ENCODE results near the gene C1GALT1C1L.
"Not testable (repeated sequence)": the region's sequence is repeated elsewhere in the genome, so short reads cannot be mapped to it uniquely, and the experiment has no call there.

Gene C1GALT1C1L

DNA sequence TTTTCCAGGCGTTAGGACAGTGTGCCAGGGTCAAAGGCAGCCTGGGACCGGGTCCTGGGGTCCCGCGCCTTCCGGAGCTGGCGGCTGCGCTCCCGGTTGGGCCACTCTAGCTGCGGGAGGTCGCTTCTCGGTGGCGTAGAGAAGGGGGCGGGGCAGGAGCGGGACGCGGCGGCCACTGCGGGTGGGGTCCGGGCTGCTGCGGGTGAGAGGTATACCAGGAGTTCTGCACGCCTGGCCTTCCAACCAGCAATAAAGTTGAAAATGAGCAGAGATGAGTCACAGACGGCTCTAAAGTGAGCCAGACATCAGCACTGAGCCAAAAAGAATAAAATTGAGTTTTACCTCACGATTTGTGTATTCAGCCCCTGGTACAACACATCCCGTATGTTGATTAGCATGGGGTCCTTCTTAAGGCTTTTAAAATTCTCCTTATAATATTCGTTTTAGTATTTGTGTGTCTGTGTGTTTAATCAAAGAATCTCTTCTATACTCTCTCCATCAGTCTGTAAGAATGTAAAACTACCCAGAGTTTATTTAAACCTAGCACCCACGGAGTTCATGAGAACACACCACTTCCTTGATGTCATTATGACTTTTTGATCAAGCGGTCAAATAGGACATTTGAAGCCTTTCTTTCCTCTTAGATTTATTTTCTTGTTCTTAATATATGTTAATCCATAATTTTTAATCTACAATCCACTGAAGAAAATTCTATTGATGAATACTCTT is at the start of gene C1GALT1C1L:
C1GALT1C1L (minus strand) TSS at position 108 of the 729 bp plus-strand sequence; CDS start at position 1, 107 bp downstream.
- peak; percentile 57 to 69 for DNase-seq

DNA sequence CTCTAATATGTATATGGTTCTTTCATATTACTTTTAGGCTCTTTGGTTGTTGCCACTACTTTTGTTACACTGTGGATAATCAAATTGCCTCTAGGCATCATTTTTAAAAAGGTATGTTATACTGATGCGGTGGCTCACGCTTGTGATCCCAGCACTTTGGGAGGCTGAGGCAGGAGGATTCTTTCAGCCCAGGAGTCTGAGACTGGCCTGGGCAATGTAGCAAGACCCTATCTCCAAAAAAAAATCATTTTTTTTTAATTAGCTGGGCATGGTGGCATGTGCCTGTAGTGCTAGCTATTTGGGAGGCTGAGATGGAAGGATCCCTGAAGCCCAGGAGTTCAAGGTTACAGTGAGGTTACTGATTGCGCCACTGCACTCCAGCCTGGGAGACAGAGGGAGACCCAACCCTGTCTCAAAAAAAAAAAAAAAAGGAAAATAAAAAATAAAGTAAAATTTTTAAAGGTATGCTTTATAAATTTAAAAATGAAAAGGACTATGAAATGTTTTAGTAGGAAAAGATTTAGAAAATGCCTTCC is 49.5 kb upstream of the C1GALT1C1L start:
- DNase-seq = no peak

DNA sequence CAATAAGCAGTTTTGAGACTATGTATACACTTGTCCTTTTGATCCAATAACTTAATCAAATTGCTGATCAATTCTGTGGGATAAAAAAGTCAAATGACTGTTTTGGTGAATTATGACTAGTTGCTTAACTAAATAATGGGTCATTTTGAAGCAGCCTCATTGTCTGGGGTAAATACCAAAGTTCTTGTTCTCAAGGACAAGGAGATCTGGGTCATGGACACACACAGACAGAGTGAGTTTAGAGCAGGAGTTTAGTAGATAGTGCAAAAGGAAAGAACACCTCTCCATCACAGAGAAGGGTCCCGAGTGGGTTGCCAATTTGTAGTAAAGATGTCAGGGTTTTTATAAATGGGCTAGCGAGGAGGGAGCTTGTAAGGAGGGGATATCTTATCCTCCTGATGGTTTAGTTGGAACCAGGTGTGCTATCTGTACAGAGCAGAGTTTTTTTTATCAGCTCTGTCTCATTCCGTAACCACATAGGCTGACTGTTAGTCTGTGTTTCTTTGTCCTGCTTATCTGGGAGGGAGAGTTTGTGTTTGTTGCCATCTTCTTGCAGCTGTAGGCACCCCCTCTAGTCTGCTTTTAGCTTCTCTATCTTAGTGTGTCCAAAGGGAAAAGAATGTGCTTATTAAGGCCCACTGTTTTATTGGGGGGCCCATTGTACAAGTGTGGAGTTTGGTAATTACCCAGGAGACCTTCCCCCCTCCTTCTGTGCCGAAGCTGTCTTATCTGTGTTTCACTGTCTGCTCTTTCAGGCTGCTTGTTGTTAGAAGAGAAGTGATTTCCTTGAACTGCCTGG is 48.7 kb upstream of the C1GALT1C1L start:
- DNase-seq = no peak

DNA sequence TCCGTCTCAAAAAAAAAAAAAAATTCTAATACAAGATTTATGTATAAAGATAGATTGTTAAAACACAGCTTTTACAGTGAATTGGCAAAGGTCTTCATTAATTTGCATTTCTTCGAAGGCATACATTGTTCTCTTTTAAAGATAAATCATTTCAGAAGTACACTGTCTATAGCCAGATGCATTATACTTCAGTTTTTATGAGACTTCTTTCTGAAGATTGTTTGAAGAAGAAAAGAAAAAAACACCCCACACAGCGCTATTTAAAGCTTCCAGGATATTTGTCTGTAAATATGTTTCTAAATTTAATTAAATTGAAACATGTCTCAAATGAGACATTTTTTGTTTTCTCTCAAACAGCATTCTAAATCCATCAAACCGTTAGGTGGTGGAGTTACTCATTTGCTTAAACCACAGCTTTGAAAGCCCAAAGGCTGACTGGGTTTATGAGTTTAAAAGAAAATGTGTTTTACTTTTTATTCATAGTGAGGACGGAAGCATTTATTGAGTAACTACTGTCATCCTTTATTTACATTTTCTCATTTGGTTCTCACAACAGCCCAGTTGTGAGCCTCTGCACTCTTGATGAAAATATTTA is 42.4 kb upstream of the C1GALT1C1L start:
- no peak for DNase-seq

DNA sequence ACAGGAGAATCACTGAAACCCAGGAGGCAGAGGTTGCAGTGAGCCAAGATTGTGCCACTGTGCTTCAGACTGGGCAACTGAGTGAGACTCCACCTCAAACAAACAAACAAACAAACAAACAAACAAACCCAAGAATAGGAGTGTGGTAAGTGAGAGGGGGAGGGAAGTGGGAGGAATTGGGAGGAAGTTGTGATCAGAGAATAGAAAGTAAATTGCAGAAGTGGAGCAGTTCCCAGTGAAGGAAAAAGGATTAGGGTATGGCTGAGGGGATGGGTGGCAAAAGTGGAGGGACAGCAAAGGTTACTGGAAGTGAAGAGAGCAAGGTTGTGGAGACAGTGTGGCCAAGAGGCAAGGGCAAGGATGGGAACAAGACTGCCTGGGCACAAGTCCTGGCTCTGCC is 41.1 kb upstream of the C1GALT1C1L start:
- DNase-seq = no peak

DNA sequence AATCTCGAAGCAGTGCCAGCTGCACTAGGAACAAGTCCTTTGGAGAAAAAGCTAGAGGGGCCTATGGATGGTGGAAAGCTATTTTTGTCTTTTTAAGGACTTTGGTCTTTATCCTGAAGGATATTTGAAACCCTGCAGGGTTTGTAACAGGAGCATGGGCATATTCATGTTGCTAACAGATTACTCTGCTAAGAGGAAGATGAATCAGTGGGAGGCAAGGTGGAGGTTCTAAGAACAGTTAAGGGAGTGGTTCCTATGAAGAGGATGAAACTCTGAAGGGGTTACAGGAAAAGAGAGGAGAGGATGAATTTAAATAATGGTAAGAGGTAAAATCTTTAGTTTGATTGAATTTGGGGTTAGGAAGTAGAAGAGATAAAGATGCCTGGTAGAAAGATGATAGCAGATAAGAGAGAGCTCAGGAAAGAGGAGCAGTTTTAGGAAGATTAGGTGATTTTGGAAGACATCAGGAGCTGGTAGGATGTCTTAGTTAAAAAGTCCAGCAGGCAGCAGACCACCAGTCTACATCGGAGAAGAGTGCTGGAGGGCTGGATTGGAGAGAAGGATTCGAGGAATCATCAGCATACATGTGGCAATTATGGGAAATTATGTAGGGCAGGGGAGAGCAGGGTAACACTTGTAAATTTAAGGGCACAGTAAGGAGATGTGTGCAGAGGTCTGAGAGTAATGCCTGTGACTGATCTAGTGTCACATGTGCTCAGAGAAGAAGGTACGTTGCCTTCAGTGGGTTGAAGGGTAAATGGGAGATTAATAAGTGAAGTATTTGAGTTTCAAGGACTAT is 39.3 kb upstream of the C1GALT1C1L start:
- no peak for DNase-seq

DNA sequence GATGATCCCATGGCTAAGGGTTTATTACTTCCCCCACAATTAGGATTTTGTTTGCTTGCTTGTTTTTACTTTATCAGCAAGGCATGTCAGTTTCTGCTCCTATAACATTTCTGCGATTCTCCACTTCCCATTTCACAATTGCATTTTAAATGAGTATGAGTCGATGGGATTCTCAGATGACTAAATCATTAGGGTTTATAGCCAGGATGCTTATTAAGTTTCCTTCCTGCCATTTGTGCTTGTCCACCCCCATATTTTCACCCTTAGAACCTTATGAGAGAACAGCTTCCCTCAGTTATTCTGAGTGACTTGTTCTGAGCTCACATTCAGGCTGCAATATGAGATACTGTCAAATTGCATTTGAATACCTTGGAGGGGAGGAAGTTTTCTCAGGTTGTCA is 37.9 kb upstream of the C1GALT1C1L start:
- no peak for DNase-seq

DNA sequence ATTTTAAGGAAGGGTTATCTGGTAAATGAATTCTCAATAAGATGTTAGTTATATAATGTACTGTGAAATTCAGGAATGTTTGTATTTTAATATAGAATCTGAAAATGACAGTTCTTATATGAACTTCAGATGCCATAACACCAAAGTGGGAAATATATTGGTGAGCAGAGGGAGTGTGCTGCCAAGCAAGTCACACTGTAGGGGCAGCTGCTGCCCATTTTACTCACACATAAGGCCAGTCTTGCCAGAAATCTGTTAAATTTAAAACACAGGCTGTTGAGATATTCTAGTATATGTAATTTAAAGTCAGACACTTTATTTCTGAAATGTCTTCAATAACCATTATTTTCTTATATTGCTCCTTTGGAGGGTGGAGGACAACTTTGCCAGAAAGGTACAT is 34.6 kb upstream of the C1GALT1C1L start:
- no peak for DNase-seq

DNA sequence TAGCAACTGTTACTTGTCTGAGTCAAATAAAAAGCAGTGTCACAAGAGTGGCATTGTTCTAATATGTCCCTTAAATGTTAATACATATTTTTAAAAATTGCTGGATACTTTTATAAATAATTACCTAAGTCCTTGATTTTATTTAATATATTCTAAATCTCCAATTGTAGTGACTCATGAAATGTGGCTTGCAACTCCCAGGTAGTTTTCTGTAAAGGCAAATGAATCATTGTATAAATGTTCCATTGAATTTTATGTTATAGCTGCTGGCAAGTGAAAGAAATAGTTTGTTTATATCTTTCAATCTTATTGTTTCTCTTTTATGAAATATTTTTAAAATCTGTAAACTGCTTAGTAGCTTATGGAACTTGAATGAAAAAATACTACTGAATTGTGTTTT is 32.7 kb upstream of the C1GALT1C1L start:
- DNase-seq = no peak

DNA sequence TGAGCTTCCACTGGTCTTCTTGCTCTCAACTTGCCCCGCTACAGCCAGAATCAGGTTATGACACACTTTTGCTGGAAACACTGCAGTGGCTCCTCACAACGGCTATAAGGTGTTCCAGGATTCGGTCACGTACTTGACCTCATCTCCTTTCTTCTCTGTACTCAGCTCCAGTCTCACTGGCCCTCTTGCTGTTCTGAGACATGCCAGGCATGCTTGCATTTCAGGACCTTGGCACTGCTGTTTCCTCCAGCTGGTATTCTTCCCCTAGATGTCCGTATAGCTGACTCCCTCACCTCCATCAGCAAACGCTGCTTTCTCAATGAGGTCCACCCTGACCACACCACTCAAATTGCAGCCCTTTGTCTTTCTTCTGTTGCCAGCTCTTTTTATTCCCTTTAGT is 31.9 kb upstream of the C1GALT1C1L start:
- no peak for DNase-seq

DNA sequence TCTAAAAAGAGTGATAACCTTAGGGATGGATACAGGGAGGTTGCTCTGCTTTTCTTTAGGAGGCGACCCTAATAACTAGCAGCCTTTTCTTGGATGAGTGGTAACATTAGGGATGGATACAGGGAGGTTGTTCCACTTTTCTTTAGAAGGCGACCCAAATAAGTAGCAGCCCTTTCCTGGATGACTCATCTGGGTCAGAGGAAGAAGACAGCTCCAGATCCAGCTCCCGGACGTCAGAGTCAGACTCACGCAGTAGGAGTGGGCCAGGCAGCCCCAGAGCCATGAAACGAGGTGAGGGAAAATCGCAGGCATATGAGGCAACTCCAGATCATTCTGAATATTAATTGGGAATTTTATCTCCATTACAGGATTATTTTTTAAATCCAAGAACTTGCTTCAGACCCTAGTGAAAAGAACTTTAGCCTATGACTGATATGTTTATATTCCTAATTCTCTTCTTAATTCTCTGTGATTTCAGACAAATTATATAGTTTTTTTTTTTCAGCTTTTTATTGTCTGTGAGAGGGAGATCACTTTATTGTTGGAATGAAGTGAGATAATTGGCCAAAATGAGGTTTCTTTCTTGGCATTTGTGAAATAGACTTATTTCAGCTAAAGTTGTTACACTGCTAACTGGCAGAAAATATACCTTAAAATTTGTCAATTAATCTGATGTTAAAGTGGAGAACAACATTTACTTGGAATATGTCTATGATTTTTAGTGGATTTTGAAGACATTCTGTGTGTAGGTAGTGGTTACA is 31.2 kb upstream of the C1GALT1C1L start:
- DNase-seq = no peak

DNA sequence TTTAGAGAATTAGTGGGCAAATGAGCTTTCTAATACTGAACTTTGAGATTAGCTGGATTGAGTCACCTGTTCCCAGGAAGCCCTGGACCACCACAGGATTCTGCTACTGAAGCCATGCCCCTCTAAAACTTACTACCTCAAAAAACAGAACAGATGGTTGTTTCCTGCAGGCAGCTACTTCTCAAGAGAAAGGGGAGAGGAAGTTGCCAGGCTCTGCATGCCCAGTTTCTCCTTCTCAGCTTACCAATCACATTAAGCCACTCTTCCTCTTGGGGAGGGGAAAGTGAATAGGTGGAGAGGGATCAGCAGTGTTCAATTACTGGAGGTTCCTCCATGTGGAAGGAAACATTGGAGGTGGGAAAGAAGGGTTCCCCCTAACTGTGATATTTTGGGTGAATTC is 24.9 kb upstream of the C1GALT1C1L start:
- DNase-seq = peak; percentile 83 to 87

DNA sequence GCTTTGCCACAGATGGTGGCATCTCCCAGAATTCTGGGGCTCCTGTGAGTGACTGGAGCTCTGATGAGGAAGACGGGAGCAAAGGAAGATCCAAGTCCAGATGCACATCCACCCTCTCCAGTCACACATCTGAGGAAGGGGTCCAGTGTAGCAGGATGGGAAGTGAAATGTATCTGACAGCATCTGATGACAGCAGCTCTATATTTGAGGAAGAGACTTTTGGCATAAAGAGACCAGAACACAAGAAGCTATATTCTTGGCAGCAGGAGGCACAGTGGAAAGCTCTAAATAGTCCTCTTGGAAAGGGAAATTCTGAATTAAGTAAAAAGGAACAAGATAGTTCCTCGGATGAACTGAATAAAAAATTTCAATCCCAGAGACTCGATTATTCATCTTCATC is 23.5 kb upstream of the C1GALT1C1L start:
- no peak for DNase-seq

DNA sequence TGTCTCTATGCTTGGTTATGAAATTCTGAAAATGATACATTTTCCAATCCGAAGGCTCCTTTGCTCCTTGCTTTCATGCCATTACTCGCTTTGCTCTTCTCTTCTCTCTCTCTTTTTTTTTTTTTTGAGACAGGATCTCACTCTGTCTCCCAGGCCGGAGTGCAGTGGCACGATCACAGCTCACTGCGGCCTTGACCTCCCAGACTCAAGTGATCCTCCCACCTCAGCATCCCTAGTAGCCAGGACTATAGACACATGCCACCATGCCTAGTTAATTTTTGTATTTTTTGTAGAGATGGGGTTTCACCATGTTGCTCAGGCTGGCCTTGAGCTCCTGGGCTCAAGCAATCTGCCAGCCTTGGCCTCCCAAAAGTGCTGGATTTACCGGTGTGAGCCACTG is 21.9 kb upstream of the C1GALT1C1L start:
- not testable (repeated sequence) for DNase-seq

DNA sequence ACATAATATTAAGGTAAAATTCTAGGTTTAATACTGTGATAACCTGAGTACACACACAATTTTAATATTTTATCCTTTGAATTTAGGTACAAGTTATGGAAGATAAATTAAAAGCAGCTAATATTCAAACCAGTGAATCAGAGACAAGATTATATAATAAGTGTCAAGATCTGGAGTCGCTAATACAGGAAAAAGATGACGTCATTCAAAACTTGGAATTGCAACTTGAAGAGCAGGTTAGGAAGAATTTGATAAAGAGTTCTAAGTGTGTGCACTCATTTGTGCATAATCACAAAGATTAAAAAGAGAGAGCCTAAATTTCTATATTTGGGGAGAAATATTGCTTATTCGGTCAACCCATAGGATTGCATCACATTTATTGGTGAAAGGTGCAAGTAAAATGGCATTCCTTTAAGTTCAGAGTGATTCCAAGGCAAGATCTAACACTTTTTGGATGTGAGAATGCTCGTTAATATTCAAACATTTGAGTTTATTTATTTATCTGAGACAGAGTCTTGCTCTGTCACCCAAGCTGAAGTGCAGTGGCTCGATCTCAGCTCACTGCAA is 16.3 kb upstream of the C1GALT1C1L start:
- DNase-seq = no peak

DNA sequence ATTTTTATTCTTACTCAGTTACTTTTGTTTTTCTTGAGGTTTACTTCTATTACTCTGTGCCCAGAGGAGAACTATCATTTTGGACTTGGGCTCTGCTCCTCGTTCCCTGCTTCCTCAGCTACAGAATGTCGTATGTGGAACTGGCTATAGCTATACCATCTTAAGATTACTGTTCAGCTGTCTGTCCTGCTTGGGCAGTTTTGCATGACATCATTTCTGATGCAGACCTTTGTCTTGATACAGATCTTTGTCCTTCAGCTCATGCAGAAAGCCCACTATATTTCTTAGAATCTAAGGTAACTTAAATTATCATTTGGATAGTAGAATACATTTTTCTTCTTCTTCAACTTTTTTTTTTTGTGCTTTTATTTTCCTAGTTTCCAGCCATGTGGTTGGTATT is 13.8 kb upstream of the C1GALT1C1L start:
- no peak for DNase-seq

DNA sequence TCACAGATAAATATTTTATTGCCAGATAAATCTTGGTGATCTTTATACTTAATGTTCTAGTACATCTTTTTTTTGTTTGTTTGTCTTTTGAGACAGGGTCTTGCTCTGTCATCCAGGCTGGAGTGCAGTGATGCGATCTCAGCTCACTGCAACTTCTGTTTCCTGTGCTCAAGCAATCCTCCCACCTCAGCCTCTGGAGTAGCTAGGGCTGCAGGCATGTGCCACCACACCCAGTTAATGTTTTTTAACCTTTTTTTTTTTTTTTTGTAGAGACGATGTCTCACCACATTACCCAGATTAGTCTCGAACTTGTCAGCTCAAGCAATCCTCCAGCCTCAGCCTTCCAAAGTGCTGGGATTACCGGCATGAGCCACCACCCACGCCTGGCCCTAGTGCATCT is 9.1 kb upstream of the C1GALT1C1L start:
- no peak for DNase-seq

DNA sequence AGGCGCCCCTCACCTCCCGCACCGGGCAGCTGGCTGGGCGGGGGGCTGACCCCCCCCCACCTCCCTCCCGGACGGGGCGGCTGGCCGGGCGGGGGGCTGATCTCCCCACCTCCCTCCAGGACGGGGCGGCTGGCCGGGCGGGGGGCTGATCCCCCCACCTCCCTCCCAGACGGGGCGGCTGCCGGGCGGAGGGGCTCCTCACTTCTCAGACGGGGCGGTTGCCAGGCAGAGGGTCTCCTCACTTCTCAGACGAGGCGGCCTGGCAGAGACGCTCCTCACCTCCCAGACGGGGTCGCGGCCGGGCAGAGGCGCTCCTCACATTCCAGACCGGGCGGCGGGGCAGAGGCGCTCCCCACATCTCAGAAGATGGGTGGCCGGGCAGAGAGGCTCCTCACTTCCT is 1.6 kb upstream of the C1GALT1C1L start:
- DNase-seq = not testable (repeated sequence)

DNA sequence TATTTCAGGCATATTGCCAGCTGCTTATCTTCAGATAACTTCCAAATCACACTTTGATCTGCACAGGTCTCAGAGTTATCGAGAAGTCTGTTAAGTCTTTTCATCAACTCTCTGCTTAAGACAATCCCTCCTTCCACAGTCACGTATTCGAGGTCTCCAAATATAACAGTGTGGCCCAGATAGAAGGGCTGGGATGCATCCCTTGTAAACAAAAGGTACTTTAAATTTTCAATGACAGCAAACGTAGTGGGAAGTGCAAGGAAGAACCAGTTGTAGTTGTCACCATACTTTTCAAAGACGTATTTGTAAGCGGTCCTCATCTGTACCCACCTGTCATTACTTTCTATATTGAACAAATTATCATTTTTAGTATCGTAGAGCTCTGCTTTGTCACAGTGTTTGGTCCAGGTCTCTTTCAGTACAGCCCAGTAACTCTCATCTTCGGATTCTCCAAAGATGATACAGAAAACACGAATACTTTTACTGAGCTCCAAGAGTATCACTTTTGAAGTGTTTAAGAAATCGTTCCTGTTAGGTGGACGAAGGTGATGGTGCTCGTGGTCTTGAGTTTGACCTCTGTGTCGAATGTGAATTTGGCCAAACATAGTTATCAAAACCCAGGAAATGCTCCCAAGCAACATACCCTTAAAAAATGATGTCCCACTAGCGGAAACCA is 445 bp downstream of the C1GALT1C1L start:
- DNase-seq = no peak

DNA sequence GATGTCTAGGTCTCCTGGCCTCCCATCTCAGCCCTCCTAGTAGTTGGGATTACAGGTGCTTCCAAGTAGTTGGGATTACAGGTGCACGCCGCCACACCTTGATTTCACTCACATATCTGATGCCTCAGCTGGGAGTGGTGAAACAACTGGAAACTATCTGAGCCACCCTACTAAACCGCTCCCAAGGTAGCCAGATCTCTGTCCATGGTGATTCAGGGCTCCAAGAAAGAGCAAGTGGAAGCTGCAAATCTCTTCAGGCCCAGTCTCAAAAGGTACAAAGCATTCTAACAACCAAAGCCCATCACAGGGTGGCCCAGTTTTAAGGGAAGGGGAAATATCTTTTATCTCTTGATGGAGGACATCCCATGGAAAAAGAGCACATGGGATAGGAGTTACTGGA is 19.0 kb downstream of the C1GALT1C1L start:
- DNase-seq = no peak

DNA sequence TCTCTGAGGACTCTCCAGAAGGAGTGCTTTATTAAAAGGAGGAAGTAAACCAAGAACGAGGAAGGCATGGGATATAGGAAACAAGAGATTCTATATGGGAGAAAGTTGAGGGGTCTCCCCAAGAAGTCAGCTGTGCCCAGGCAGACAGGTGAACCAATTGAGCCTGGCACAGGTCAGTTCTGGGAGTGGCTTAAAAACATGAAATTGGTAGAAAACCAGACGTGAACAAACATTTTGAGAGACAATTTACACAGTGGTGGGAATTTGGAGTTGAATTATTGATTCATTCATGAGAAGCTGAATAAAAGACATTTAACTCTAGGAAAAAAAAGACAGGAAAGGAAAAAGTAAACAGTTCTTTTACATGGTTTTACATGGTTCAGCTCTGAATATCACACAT is 22.7 kb downstream of the C1GALT1C1L start:
- DNase-seq = no peak
